Liver (tissue), 9 donors: Measurements from ENCODE around the gene EDAR. TPM values are rescaled to one million over a fixed set of nuclear protein-coding genes. Genes with fewer than 3 reads are reported as not detected.
A peak's percentile ranks its signal among the peaks of the same experiment; 100 is the strongest.

Experiments
- DNase-seq: peaks from one replicate; pipeline ENCODE4 v3.0.0-alpha.2; 2017; ENCODE audit warnings: low spot score
- H3K27ac ChIP-seq, 2 donors: one replicate each; pipeline ENCODE4 v1.7.0; 2013; ENCODE audit warnings: inconsistent platforms in 2 of 2, low read length in 2 of 2, control low read depth in 1 of 2, low read depth in 1 of 2, mild to moderate bottlenecking in 1 of 2
- H3K27me3 ChIP-seq, 4 donors: one replicate each; pipeline versions ENCODE4 v1.6.1 to v1.7.0; 2013; ENCODE audit warnings: low read length in 3 of 4, inconsistent platforms in 1 of 4, mild to moderate bottlenecking in 1 of 4, moderate library complexity in 1 of 4; ENCODE audit not compliant: control insufficient read depth in 4 of 4, insufficient read depth in 4 of 4
- H3K36me3 ChIP-seq, 4 donors: one replicate each; pipeline versions ENCODE4 v1.6.1 to v1.7.0; 2013; ENCODE audit warnings: low read length in 3 of 4, mild to moderate bottlenecking in 3 of 4, low read depth in 1 of 4, moderate library complexity in 1 of 4; ENCODE audit not compliant: control insufficient read depth in 4 of 4, insufficient read depth in 3 of 4
- H3K4me1 ChIP-seq, 4 donors: one replicate each; pipeline versions ENCODE4 v1.6.1 to v1.7.0; 2013; ENCODE audit warnings: low read length in 3 of 4, mild to moderate bottlenecking in 3 of 4, moderate library complexity in 1 of 4; ENCODE audit not compliant: control insufficient read depth in 4 of 4, insufficient read depth in 4 of 4
- H3K4me3 ChIP-seq, 3 donors: one replicate each; pipeline versions ENCODE4 v1.6.1 to v1.7.0; 2013; ENCODE audit warnings: low read length in 3 of 3, control low read depth in 1 of 3, low read depth in 1 of 3, mild to moderate bottlenecking in 1 of 3
- H3K9ac ChIP-seq, 2 donors: one replicate each; pipeline ENCODE4 v1.7.0; 2013; ENCODE audit warnings: low read length in 2 of 2, mild to moderate bottlenecking in 2 of 2, moderate library complexity in 2 of 2, control low read depth in 1 of 2, low read depth in 1 of 2
- H3K9me3 ChIP-seq, 4 donors: one replicate each; pipeline versions ENCODE4 v1.6.1 to v1.7.0; 2013; ENCODE audit warnings: low read length in 3 of 4; ENCODE audit not compliant: control insufficient read depth in 4 of 4
- EGR1 ChIP-seq, 2 donors: IDR thresholded peaks; 2 replicates each; pipeline ENCODE4 v1.6.1; 2016 to 2018; ENCODE audit warnings: antibody characterized with exemption in 2 of 2, low read depth in 2 of 2
- FOXA1 ChIP-seq: IDR thresholded peaks from 2 replicates; pipeline ENCODE4 v1.6.1; 2016; ENCODE audit warnings: antibody characterized with exemption
- FOXA2 ChIP-seq: IDR thresholded peaks from 2 replicates; pipeline ENCODE4 v1.6.1; 2016; ENCODE audit warnings: antibody characterized with exemption
- GABPA ChIP-seq, 2 donors: IDR thresholded peaks in 1 of 2; conservative IDR thresholded peaks in 1 of 2; 2 replicates each; pipeline ENCODE4 v1.6.1; 2016; ENCODE audit warnings: antibody characterized with exemption in 2 of 2, mild to moderate bottlenecking in 1 of 2, moderate library complexity in 1 of 2
- HNF4A ChIP-seq, 2 donors: conservative IDR thresholded peaks; 2 replicates each; pipeline ENCODE4 v1.6.1; 2016; ENCODE audit warnings: antibody characterized with exemption in 2 of 2, mild to moderate bottlenecking in 2 of 2
- HNF4G ChIP-seq: IDR thresholded peaks from 2 replicates; pipeline ENCODE4 v1.6.1; 2016; ENCODE audit warnings: antibody characterized with exemption
- JUND ChIP-seq, 2 donors: IDR thresholded peaks; 2 replicates each; pipeline ENCODE4 v1.6.1; 2016; ENCODE audit warnings: antibody characterized with exemption in 2 of 2
- NR2F2 ChIP-seq: IDR thresholded peaks from 2 replicates; pipeline ENCODE4 v1.6.1; 2016; ENCODE audit warnings: antibody characterized with exemption
- RAD21 ChIP-seq, 2 donors: IDR thresholded peaks; 2 replicates each; pipeline ENCODE4 v1.6.1; 2016; ENCODE audit warnings: antibody characterized with exemption in 2 of 2, mild to moderate bottlenecking in 2 of 2
- RXRA ChIP-seq, 2 donors: IDR thresholded peaks; 2 replicates each; pipeline ENCODE4 v1.6.1; 2017 to 2018; ENCODE audit warnings: antibody characterized with exemption in 2 of 2, mild to moderate bottlenecking in 1 of 2
- SP1 ChIP-seq: IDR thresholded peaks from 2 replicates; pipeline ENCODE4 v1.6.1; 2018; ENCODE audit warnings: antibody characterized with exemption, mild to moderate bottlenecking
- TAF1 ChIP-seq: conservative IDR thresholded peaks from 2 replicates; pipeline ENCODE4 v1.6.1; 2016; ENCODE audit warnings: antibody characterized with exemption, mild to moderate bottlenecking
- YY1 ChIP-seq: IDR thresholded peaks from 2 replicates; pipeline ENCODE4 v1.6.1; 2016; ENCODE audit warnings: antibody characterized with exemption, mild to moderate bottlenecking
- WGBS: extraction: QIAGEN DNeasy Blood & Tissue Kit; methylation state at CpG from one replicate; pipeline ENCODE4 v1.1.7; 2013; 5-methylcytosine and 5-hydroxymethylcytosine counted together
- polyA plus RNA-seq, 2 donors: library from polyadenylated mRNA; stranded (reverse) in 1 of 2; unstranded in 1 of 2; fragments of 200-250 nt in 1 of 2; fragments of >200 nt in 1 of 2; fragmentation: Nextera tagmentation in 1 of 2; extraction: Ambion mirVana in 1 of 2; gene quantifications; one replicate each; pipeline versions ENCODE4 v1.2.1 to v1.2.3, GENCODE V29; 2013 to 2015
- total RNA-seq, 2 donors: library from RNA; depleted of rRNA; stranded (reverse); fragments of >200 nt; gene quantifications; one replicate each; pipeline ENCODE4 v1.2.3, GENCODE V29; 2014
- TF ChIP-seq, protein P1 (sequence below): IDR thresholded peaks from 2 replicates; pipeline ENCODE4 v1.6.1; 2016; ENCODE audit warnings: antibody characterized with exemption
- TF ChIP-seq, protein P2 (sequence below): IDR thresholded peaks from 2 replicates; pipeline ENCODE4 v1.6.1; 2016; ENCODE audit warnings: antibody characterized with exemption
- TF ChIP-seq, protein P3 (sequence below): fragments of 150-350 bp; IDR thresholded peaks from 2 replicates; pipeline ENCODE4 v1.5.1; 2017; ENCODE audit warnings: improper control_type of control experiment, low read depth, low read length; ENCODE audit not compliant: missing input control
- TF ChIP-seq, protein P4 (sequence below): IDR thresholded peaks from 2 replicates; pipeline ENCODE4 v1.6.1; 2016; ENCODE audit warnings: antibody characterized with exemption, mild to moderate bottlenecking
- TF ChIP-seq, protein P5 (sequence below): IDR thresholded peaks from 2 replicates; pipeline ENCODE4 v1.6.1; 2016; ENCODE audit warnings: antibody characterized with exemption
- donor health status: healthy.
- donor health status: healthy.
- donor health status: healthy.
- donor health status: healthy.
- donor health status: healthy.

EDAR gene
- total and polyA plus RNA-seq, 4 donors: 0.09 to 0.50 (median 0.10) TPM

DNA sequence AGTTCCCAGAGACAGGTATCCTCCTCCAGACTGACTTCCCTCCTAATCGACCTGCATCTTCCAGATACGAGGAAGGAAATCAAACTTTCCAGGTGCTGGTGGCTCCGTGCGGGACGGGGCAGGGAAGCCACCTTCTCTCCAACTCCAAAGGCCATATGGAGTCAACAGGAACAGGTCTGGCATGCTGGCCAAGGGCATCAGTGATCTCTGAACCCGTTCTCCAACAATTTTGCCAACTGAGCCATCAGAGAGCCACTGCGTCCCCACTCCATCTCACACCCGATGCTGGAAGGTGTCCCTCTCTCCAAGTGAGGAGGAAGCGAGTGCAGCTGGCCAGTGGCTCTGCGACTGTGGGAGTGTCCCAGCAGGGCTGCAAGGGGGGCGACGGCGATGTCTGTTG is 5.4 kb downstream of the EDAR start:
- Histone ChIP-seq H3K4me1 (peaks cover 4 to 43% (median 32%) of the 10 kb centered on the region in 4 donors), H3K4me3 (no peak overlapping the region), H3K27me3 (no peaks in the 10 kb centered on the region), H3K9ac (no peak overlapping the region), H3K27ac (no peak overlapping the region), H3K9me3 (no peaks in the 10 kb centered on the region), H3K36me3 (no peaks in the 10 kb centered on the region)
- TF ChIP-seq, protein P1, sequence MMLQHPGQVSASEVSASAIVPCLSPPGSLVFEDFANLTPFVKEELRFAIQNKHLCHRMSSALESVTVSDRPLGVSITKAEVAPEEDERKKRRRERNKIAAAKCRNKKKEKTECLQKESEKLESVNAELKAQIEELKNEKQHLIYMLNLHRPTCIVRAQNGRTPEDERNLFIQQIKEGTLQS: no peak
- TF ChIP-seq RXRA (IDR thresholded peaks at IDR 0.05): peak in 1 of 2 donors; percentile 13
- peak in 1 of 2 donors; percentile 52 for TF ChIP-seq HNF4A (conservative IDR thresholded peaks at IDR 0.05)
- no peak for DNase-seq
- WGBS: 70% methylated on average over 13 of the region's 13 CpGs

DNA sequence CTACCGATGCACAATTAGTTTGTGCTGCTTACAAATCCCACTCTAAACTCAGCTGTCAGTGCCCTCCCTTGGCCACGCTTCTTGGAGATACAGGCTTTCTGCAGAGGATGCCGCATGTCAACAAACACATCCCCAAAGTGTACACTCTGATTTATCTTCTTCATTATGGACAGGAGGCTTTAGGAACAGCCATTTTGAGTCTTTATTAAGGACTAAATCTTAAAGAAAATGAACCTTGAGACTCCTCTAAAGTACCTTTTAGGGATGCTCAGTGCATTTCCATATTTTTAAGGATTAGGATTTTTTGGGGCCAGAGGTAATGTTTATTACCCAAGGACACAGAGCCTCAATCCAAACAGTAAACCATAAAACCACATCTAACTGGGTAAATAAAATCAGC is 6.0 kb downstream of the EDAR start:
- DNase-seq: no peak
- WGBS: 88% methylated on average over 3 of the region's 3 CpGs
- TF ChIP-seq, protein P2, sequence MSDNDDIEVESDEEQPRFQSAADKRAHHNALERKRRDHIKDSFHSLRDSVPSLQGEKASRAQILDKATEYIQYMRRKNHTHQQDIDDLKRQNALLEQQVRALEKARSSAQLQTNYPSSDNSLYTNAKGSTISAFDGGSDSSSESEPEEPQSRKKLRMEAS: no peak
- TF ChIP-seq, protein P3, sequence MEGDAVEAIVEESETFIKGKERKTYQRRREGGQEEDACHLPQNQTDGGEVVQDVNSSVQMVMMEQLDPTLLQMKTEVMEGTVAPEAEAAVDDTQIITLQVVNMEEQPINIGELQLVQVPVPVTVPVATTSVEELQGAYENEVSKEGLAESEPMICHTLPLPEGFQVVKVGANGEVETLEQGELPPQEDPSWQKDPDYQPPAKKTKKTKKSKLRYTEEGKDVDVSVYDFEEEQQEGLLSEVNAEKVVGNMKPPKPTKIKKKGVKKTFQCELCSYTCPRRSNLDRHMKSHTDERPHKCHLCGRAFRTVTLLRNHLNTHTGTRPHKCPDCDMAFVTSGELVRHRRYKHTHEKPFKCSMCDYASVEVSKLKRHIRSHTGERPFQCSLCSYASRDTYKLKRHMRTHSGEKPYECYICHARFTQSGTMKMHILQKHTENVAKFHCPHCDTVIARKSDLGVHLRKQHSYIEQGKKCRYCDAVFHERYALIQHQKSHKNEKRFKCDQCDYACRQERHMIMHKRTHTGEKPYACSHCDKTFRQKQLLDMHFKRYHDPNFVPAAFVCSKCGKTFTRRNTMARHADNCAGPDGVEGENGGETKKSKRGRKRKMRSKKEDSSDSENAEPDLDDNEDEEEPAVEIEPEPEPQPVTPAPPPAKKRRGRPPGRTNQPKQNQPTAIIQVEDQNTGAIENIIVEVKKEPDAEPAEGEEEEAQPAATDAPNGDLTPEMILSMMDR: no peak
- TF ChIP-seq GABPA (IDR thresholded peaks at IDR 0.05 in 1 of 2, conservative IDR thresholded peaks at IDR 0.05 in 1 of 2) (no peak), TAF1 (no peak), HNF4G (no peak), SP1 (no peak), HNF4A (conservative IDR thresholded peaks at IDR 0.05) (no peak), FOXA1 (no peak), FOXA2 (no peak), NR2F2 (no peak), JUND (IDR thresholded peaks at IDR 0.05) (no peak), YY1 (no peak), RXRA (IDR thresholded peaks at IDR 0.05) (no peak), EGR1 (IDR thresholded peaks at IDR 0.05; ENCODE audit: low read depth in 2 of 2) (no peak), RAD21 (IDR thresholded peaks at IDR 0.05) (no peak)
- TF ChIP-seq, protein P1: no peak
- TF ChIP-seq, protein P4, sequence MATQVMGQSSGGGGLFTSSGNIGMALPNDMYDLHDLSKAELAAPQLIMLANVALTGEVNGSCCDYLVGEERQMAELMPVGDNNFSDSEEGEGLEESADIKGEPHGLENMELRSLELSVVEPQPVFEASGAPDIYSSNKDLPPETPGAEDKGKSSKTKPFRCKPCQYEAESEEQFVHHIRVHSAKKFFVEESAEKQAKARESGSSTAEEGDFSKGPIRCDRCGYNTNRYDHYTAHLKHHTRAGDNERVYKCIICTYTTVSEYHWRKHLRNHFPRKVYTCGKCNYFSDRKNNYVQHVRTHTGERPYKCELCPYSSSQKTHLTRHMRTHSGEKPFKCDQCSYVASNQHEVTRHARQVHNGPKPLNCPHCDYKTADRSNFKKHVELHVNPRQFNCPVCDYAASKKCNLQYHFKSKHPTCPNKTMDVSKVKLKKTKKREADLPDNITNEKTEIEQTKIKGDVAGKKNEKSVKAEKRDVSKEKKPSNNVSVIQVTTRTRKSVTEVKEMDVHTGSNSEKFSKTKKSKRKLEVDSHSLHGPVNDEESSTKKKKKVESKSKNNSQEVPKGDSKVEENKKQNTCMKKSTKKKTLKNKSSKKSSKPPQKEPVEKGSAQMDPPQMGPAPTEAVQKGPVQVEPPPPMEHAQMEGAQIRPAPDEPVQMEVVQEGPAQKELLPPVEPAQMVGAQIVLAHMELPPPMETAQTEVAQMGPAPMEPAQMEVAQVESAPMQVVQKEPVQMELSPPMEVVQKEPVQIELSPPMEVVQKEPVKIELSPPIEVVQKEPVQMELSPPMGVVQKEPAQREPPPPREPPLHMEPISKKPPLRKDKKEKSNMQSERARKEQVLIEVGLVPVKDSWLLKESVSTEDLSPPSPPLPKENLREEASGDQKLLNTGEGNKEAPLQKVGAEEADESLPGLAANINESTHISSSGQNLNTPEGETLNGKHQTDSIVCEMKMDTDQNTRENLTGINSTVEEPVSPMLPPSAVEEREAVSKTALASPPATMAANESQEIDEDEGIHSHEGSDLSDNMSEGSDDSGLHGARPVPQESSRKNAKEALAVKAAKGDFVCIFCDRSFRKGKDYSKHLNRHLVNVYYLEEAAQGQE: no peak
- TF ChIP-seq, protein P5, sequence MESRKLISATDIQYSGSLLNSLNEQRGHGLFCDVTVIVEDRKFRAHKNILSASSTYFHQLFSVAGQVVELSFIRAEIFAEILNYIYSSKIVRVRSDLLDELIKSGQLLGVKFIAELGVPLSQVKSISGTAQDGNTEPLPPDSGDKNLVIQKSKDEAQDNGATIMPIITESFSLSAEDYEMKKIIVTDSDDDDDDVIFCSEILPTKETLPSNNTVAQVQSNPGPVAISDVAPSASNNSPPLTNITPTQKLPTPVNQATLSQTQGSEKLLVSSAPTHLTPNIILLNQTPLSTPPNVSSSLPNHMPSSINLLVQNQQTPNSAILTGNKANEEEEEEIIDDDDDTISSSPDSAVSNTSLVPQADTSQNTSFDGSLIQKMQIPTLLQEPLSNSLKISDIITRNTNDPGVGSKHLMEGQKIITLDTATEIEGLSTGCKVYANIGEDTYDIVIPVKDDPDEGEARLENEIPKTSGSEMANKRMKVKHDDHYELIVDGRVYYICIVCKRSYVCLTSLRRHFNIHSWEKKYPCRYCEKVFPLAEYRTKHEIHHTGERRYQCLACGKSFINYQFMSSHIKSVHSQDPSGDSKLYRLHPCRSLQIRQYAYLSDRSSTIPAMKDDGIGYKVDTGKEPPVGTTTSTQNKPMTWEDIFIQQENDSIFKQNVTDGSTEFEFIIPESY: no peak
- Histone ChIP-seq H3K4me1 (peaks cover 4 to 39% (median 27%) of the 10 kb centered on the region in 4 donors), H3K36me3 (no peaks in the 10 kb centered on the region), H3K9me3 (no peaks in the 10 kb centered on the region), H3K27me3 (no peaks in the 10 kb centered on the region), H3K4me3 (no peak overlapping the region), H3K27ac (no peak overlapping the region), H3K9ac (no peak overlapping the region)
